ENCODE data around the gene ALG12.

GRCh38 chr22:49869086-49869830 is 49.0 kb downstream of the ALG12 start:
- TF ChIP-seq CTCF (IDR thresholded peaks at IDR 0.05) (no peak), EP300 (IDR thresholded peaks at IDR 0.05) (no peak), POLR2A (IDR thresholded peaks at IDR 0.05) (no peak)

All from ovary (tissue), 3 donors.